Fibroblast of lung (primary cell): ENCODE data around the gene LGR4.

Source experiments
- CTCF ChIP-seq, 2 donors: IDR thresholded peaks in 1 of 2; conservative IDR thresholded peaks in 1 of 2; 1 replicate in 1 of 2; 2 replicates in 1 of 2; pipeline ENCODE4 v1.5.1; 2011 to 2012; ENCODE audit warnings: low read length in 2 of 2, control low read depth in 1 of 2, inconsistent platforms in 1 of 2, low read depth in 1 of 2, mild to moderate bottlenecking in 1 of 2
- EZH2 ChIP-seq: IDR thresholded peaks from 2 replicates; pipeline ENCODE4 v1.5.1; 2012; ENCODE audit warnings: low read length, control low read depth, mild to moderate bottlenecking; ENCODE audit errors: missing control alignments

DNA sequence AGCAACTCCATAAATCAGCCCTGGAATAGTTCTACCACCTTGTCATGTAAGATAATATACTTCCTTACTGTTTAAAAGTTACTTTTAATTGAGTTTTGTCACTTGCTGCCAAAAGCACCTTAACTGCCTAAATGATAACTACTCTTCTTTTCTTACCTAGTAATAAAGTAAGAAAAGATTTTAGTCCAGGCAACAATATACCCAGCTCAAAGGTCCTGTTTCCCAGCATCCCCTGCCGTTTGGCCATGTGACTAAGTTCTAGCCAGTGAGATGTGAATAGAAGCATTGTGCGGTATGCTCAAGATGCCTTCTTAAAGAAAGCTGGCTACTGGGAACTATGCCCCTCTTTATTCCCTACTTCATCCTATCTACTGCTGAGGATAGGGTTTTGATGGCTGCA is 70.1 kb downstream of the LGR4 start:
- TF ChIP-seq CTCF (conservative IDR thresholded peaks at IDR 0.05 in 1 of 2, IDR thresholded peaks at IDR 0.05 in 1 of 2; ENCODE audit: low read depth in 1 of 2, low read length in 2 of 2) (no peak), EZH2 (no peak)
